Retina (tissue), 1 donor: ENCODE measurements around the gene BRMS1.

Source experiments
- DNase-seq: peaks from one replicate; pipeline ENCODE4 v3.0.0-alpha.2; 2016

The BRMS1 gene

DNA sequence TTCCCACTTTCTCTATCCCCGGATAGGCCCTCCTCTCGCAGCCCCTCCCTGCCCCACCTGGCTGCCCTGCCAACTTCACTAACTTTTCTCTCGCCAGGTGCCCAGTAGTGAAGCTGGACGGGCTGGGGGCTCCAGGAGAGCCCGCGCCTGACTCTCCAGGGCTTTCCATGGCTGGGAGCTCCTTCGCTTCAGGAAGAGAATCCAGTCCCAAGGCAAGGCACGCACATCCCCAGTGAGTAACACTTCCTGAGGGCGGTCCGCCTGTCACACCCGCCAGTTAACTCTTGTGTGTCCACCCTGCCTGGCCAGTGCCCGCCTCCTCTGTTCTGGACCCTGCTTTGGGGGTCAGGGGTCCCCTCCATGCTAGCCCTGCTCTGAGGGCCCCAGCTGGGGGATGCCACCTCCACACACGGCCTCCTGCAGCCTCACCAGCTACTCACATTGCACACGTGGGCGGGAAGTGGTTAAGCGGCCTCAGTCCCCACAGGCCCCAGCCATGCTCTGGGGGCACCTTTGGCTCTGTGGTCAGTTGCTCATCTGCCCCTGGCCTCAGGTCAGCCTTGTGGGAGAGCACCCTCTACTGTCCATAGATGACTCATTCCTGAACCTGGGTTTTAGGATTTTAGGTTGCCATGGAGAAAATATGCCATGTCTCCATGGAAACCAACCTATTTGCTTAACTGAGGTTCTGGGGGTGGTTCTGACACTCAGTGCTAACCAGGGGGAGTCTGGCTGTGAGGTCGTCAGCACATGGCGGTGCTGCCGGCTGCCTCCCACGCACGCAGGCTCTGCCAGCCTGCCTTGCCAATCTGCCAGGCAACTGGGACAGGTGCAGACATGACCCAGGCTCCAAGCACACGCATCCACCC is 8.4 kb downstream of the BRMS1 start, which contains the start of gene RIN1:
Gene RIN1, minus strand, starts transcription at position 201 of the 869 bp plus-strand sequence. Its CDS starts 32 bp downstream, at position 169.
- DNase-seq, result peak; percentile 62

DNA sequence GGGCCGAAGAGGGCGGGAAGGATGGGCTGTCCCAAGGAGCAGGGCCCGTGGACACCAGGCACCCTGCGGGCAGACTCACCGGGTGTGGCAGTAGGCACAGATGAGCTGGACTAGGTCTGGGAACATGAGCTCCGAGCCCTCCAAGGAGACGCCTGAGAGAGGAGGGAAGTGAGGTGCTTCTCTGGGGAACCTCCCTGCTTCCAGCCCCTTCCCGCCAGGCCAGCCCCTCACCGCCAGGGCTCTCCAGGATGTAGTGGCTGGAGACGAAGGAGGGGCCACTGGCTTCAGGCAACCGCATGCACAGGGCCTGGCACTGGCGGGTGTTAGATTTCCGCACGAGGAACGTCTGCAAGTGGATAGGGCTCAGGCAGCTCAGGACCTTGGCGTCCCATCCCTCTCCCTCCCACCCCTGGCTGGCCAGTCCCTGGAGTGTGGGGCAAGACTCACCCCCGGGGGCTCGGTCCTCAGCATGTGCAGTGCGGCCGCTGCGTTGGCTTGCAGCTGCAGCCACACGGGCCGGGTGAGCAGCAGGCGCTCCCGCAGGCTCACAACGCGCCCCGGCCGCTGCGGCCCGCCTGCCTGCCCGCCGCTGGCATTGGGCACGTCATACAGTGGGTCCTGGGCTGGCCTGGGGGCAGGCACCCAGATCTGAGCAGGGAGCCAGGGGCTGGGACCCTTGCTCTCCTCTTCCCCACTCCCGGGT is 9.2 kb downstream of the BRMS1 start:
- peak; percentile 56 for DNase-seq

DNA sequence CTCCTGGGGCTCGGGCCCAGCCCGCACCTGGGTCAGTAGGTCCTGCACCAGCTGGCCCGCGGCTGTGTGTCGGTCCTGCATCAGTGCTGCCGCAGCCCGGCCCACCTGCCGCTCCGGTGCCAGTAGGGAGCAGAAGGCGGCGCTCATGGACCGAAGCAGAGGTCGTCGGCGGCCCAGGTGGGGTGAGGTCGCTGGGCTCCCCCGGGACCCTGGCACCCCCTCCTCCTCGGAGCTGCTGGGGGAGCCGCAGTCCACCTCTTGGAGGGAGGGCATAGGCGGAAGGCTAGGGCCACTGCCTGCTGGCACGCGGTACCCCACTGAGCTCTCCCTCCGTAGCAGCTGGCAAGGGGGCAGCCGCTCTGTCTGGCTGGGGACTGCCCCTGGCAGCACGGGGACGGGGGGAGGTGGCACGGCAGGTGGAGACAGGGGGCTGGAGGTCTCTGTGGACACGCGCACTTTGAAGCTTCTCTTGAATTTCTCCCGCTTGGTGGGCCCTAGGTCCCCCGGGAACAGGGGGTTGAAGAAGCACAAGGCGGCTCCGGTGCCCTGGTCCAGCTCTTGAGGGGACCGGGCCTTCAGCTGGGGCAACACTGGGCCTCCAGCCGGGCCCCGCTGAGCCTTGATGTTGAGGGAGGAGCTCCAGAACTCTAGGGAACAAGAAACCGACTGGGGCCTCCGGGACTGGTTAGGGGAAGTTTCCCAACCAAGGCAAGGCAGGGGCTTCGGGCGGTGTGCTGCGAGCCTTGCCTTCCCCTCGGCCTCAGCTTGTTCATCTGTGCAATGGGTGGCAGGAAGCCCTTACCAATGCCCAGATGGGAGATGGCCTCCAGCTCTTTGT is 10.1 kb downstream of the BRMS1 start:
- DNase-seq, result no peak

DNA sequence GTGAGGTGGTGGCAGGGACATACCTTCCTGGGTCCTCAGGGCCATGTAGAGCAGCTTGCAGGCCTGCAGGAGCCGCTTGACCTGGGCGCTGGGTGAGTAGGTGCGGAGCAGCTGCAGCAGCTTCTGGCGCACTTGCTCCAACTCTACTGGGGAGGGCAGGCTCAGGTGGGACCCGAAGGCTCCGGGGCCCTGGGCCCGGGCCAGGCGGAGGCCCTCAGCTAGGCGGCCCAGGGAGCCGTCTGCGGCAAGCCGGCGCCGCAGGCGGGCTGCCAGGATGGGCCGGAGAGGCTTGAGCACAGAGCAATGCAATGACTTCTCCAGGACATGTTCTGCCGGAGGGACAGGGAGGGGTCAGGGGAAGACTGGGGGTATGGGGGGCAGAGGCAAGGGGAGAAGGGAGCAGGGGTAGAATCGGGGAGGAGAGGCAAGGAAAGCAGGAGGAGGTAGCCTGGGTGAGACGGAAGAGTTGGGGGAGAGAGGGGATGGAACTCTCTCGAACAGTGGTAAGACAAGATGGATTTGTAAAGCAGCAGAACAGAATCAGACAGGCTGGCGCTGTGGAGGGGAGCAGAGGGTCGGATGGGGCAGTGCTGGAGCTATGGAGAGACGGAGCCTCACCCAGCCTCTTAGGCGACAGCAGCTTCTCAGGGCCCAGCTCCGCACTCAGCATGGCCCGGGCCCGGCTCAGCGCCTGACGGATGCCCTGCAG is 10.9 kb downstream of the BRMS1 start:
- no peak for DNase-seq

DNA sequence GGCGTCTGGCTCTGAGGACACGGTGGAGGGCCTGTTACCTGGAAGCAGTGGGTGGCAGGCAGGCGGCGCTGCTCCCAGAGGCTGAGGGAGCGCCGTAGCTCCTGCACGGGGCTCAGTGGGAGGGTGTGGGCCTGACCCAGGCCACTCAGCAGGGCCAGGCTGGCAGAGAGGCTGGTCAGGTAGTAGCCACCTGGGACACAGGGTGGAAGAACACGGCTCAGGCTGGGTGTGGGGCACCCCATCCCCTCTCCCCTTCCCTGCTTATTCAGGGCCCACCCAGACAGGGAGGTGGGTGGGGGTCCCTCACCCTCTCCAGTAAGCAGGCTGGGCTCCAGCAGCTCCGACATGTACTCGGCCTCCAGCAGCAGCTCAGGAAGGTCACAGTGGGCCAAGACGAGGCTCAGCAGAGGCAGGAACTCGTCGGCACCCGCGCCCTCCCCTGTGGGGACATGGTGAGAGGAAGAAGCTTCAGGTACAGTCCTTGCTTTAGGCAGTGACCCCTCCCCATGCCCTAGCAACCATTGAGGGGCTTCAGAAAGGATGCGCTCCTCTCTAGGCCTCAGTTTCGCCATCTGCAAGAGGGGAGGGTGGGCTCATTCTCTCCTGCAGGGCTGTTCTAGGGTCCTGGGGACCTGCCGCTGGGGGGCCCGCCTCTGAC is 11.6 kb downstream of the BRMS1 start:
- no peak for DNase-seq

DNA sequence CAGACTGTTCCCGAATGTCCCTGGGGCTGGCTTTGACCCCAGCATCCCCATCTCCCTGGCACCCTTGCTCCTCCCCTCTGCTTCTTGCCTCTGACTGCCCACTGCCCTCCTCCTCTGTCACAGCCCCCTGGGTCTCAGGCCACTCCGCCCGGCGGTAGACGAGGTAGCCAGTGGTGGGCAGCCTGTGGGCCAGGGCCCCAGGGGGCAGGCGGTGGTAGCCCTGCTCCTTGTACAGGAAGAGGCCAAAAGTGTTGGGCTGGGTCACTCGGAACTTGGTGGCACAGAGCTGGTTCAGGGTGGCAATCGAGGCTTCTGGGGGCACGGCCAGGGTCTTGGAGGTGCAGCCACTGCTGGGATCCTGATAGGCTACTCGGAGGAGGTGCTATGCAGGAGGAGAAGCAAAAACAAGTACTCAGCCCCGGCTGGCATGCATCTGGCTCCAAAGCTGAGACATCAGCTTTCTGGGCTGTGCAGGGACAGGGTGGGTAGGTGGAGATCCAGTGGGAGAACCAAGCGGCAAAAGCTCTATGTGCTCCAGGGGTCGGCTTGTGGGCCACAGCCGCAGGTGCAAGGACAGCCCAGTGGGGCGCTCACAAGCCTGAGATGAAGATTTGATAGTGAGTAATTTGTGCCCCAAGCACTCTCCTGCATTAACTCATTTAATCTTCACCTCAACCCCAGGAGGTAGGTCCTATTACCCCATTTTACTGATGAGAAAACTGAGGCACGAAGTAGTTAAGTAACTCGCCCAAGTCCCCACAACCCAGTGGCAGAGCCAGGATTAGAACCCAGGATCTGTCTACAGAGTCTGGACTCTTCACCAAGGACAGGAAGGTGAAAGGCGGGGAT is 12.3 kb downstream of the BRMS1 start:
- no peak for DNase-seq

DNA sequence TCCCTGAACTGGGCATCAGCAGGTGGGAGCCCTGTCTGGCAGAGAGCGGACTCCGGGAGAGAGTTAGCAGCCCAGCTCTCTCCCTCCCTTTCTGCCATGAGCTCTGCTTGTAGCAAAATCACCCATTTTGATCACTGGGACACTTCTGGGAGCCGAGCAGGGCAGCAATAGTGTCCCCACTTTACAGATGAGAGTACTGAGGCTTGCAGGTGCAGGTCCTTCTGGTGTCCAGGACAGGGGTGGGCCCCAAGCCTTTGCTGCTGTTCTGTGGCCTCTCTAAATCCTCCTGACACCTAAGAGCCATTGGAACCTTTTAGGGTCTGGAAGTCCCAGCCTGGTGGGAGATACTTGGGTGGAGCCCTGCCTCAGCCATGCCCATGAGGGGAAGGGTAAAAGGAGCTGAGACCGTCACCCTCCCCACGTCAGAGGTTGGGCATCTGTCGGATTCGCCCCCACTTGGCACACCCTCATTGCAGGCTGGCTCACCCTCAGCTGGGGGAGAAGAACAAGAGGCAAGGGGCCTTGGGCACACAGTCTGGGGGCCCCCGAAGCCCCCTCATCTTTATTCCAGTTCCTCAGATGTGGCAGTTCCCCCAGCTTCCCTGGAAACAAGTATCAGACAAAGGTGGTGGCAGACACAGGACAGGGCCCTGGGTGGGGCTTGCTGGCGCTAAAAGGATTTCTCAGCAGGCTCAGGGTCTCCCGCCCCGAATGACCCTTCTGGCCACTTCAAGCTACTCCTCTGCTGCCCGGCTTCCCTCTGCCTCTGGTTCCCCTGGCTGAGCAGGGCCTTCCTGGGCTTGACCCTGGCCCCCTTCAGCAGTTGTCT is 13.1 kb downstream of the BRMS1 start:
- no peak for DNase-seq

DNA sequence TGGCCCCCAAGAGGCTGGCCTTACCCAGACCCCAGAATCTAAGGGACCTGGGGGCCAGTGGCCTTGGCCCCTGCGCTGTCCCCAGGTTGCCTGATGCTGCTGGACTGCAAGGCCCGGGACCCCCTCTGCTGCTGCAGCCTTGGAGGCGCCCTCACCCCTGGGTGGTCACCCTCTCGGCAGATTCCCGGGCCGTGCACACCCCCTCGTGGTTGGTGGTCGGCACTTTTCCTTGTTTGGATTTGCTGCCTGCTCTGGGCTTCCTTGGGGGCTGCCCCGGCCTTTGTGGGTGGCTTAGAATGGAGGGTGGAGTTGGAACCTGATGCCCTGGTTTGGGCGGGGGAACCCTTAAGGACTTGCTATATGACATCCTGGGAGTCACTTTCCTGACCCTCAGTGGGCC is 14.0 kb downstream of the BRMS1 start:
- no peak for DNase-seq

DNA sequence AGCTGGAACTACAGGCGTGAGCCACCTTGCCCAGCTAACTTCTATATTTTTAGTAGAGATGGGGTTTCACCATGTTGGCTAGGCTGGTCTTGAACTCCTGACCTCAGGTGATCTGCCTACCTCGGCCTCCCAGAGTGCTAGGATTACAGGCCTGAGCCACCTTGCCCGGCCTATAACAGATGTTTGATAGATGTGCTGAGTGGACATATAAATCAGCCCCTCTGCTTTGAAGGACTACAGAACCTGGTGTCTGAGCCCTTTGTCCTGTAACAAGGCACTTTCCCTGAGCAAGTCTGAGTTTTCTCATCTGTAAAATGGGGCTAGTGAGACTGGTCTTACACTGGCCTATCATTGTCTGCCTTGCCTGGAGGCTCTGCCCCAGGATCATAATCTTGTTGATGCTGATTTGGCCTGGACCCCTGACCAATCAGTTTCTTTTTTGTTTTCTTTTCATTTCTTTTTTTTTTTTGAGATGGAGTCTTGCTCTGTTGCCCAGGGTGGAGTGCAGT is 15.7 kb downstream of the BRMS1 start:
- DNase-seq, result no peak

DNA sequence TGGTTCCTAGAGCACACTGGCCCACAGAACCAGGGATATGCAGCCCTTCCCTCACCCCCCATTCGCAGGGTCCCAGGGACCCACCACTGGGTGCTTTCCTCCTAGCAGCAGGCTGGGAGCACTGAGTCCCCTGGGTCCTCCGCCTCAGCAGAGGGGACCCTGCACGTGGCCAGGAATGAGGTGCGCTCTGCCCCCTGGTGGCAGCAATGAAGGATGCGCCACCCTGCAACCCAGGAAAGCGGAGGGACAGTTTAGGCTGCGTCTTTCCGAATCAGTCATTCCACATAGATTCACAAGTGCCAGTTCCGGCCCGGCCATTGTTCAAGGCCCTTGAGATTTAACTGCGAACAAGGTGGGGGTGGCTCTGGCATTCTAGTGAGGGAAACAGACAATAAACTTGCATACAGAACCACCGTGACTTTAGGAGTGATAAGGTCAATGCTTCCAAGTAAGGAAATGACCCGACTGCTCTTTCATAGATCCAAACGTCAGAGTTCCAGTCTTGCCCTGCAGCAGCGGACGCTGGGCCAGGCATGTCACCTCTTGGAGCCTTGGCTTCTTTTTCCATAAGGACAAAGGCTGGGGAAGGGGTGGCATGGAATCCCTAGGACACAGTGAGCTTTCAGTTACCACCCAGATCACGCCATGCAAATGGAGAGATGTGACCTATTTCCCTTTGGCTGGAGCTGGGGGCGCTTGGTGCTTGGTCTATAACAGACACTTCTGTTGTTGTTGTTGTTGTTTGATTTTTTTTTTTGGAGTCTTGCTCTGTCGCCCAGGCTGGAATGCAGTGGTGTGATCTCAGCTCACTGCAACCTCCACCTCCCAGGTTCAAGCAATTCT is 16.4 kb downstream of the BRMS1 start:
- DNase-seq, result peak; percentile 93

DNA sequence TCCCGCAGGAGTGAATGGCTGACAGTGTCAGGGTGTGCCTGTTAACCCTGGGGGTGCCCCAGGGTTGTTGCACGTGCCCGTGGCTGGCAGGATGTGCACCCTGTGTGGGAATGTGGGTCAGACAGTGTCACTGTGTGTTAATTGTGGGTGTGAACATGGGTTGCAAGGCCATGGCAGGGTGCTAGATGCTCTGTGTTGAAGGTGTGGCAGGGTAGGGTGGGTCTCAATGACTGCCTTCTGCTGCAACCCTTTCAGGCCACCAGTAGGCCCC is 16.9 kb downstream of the BRMS1 start:
- DNase-seq, result no peak

DNA sequence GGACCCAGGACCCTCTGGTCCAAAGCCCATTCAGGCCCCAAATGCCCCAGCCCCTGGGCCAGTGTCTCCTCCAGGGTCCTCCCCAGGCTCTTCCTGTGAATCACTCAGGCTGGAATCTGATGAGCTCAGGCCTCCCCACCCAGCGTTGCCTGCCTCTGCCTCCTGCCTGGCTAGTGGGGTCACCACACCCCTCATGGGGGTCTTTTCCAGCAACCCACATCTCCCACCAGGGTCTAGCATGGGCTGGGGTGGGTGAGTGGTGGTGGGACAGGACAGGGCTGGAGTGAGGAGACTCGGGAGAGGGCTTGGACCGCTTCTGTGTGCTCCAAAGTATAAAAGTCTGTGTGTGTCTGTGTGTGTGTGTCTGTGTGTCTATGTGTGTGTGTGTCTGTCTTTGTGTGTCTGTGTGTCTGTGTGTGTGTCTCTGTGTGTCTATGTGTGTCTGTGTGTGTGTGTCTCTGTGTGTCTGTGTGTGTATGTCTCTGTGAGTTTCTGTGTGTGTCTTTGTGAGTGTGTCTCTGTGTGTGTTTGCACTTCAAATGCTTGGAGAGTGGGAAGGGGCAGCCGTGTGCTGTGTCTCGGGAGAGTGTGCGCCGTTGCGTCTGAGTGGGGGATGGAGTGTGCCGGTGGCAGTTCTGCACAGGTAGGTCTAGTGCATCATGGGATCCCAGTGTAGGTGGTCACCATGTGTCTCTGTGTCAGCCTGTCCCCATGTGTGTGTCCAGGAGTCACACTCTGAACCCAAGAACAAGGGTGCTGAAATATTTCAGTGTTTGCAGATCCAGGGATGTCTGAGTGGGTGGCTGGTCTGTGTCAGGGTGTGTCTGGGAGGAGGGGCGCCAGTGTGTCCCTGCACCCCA is 17.5 kb downstream of the BRMS1 start:
- DNase-seq, result no peak

DNA sequence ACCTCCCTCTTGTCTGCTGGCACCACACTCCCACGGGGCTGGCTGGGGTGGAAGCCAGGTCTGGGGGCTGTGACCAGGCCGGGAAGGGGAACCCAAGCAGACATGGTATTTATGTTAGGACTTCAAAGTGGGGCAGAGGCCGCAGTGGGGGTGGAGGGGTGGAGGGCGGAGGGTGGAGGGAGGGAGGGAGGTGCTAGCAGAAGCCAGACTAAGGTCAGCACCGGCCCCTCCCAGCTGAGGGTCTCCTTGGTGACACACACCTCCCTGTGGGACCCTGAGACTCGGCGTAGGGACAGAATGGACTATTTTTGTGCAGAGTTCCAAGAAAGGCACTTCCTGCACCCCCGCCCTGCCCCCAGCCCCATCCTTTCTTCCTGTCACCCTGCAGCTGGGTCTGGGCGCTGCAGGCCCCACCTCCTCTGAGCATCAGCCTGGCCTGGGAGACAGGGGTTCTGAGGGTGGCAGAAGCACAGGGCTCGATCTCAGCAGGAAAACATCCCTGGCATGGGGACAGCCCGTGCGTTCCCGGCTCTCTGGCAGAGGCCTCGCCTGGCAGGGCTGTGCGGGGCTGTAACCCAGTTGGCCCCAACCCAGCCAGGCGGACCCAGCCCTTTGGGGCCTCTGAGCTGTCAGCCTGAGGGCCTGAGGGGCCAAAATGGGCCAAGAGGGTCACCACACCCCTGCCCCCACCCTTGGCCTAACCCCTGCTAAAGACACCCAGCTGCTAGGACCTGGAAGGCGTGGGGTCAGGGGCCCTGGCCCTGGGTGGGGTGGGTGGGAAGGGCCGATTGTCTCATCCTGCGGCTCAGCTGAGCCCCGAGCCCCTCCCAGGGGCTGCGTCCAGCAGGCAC is 18.4 kb downstream of the BRMS1 start:
- peak; percentile 58 for DNase-seq

DNA sequence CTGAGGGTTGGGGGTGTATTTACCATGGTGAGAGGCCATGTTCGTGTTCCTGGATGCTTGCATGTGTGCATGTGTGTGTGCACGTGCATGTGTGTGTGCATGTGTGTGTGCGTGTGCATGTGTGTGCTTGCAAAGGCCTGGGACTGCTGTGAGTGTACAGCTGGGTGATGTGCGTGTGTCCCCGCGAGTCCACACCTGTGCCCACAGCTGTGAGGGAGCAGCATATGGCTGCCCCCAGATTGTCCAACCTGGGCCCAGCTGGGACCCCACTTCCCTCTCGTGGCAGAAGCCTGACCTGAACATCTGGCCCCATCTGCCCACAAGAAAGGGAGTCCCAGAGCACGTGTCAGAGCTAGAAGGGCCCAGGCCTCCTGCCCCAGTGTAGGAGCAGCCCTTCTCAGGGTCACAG is 19.6 kb downstream of the BRMS1 start:
- peak; percentile 33 for DNase-seq

DNA sequence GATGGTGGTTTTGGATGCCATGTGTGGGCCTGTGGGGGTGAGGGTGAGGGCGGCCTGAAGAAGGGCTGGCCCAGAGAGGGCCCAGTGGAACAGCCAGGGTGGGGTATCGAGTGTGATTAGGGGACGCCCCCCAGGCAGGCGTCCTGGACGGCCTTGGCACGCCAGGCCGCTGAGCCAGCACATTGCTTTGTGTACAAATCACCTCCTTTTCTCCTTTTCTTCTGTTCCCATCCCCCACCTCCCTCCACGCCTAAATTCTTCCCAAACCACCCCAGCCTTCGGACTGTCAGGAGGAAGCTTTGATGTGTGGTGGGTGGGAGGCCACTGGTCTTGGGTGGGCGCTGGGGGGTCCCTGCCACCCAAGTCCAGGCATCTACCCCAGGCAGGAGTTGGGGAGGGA is 20.2 kb downstream of the BRMS1 start:
- DNase-seq, result no peak

DNA sequence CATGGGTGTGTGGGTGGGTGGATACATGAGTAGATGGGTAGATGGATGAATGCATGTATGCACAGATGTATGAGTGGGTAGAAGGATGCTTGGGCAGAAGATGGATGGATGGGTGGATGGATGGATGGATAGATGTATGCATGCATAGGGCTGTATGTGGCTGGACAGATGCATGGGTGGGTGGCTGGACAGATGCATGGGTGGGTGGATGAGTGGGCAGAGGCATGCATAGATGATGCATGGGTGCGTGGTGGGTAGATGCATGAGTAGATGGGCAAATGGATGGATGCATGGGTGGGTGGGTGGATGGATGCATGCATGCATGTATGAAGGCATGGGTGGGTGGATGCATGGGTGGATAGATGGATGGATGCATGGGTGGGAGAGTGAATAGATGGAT is 21.2 kb downstream of the BRMS1 start:
- DNase-seq, result no peak

DNA sequence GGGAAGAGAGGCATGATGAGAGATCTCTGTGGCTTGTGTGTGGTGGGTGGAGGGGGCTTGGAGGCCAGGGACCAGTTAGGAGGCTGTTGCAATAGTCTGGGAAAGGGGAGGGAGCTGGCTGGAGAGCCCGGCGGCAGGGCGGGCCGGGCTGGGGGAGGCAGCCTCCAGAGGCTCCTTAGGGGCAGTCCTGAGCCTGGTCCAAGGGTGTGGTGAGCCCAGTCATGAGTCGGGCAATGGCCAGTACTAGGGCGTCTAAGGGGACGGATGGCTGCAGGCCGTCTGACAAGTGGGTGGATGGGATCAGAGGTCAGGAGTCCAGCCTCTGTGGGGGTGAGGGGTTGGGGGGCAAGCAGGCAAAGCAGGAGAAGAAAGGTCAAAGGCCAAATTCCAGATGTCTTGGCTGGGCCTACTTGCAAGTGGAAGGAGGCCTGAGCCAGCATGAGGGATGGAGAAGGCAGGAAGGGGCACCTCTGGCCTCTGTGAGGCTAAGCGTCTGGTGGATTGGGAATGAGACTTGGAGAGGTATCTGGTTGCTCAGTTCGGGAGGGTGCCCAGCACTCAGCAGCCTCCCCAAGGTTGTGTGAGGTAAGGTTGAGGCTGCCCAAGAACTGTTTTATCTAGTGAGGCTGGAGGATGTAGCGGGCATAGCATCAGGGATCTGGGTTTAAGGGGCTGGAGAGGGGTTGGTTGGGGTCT is 22.0 kb downstream of the BRMS1 start:
- DNase-seq, result no peak
